ENCODE results near the gene NME3. TPM values are rescaled to one million over a fixed set of nuclear protein-coding genes. Genes with fewer than 3 reads are reported as not detected.
"Not testable (repeated sequence)": the region's sequence is repeated elsewhere in the genome, so short reads cannot be mapped to it uniquely, and the experiment has no call there.

NME3 gene
- total and polyA plus RNA-seq, 10 of the 15 experiments (the other 5 are each of a cell fraction or from before 2014, with no cell fraction given), result 0.61 to 55.5 (median 26.5) TPM

GRCh38 chr16:1800701-1801100, 29.4 kb upstream of the NME3 start:
- Histone ChIP-seq H4K20me1 (ENCODE audit: control insufficient read depth, insufficient read depth) (no peaks in the 10 kb centered on the region), H3K9ac (ENCODE audit: control insufficient read depth, insufficient read depth, low read length) (no peak overlapping the region), H3K79me2 (ENCODE audit: control insufficient read depth, insufficient read depth, low read length) (no peaks in the 10 kb centered on the region), H3K36me3 (ENCODE audit: control insufficient read depth in 2 of 2, insufficient read depth in 2 of 2, low read length in 1 of 2) (no peaks in the 10 kb centered on the region), H3K4me2 (ENCODE audit: control insufficient read depth, insufficient read depth) (no peak overlapping the region), H2AFZ (ENCODE audit: control insufficient read depth, low read depth, low read length) (no peak overlapping the region), H3K4me1 (ENCODE audit: control insufficient read depth, insufficient read depth, low read length) (no peaks in the 10 kb centered on the region), H3K27me3 (replicated peaks in 1 of 2; ENCODE audit: control insufficient read depth in 2 of 2, insufficient read depth in 2 of 2, low read length in 1 of 2) (no peaks in the 10 kb centered on the region), H3K27ac (ENCODE audit: control insufficient read depth, insufficient read depth) (no peak overlapping the region), H3K4me3 (no peak overlapping the region), H3K9me3 (replicated peaks; ENCODE audit: control insufficient read depth, insufficient read depth, low read length) (peaks cover 2% of the 10 kb centered on the region; the same call in 1 of the 3 replicates)
- intact Hi-C loops (cut with micrococcal nuclease; ENCODE audit: unreplicated experiment) (no loop called here), in situ Hi-C loops (cut with MboI) (no loop called here)
- 76% methylated on average over 10 of the region's 10 CpGs for WGBS (ENCODE audit: insufficient coverage, insufficient replicate concordance, low lambda C conversion rate, missing lambda C conversion rate)
- ChIA-PET SMC1A (ENCODE audit: uncharacterized antibody, unreplicated experiment) (no interaction called here), CTCF (no interaction called here), POLR2A (no interaction called here), RAD21 (ENCODE audit: unreplicated experiment) (no interaction called here)
- no peak for DNase-seq (ENCODE audit: low read depth, low spot score)
- no peak for ATAC-seq
- FAIRE-seq, result no peak
- TF ChIP-seq YBX1 (IDR thresholded peaks at IDR 0.05) (no peak), HSF1 (IDR thresholded peaks at IDR 0.05; ENCODE audit: low read depth, low read length) (no peak)
- BruUV-seq (replicated peaks), result no TSS peak

GRCh38 chr16:1799263-1799662, 27.9 kb upstream of the NME3 start:
- 71% methylated on average over 5 of the region's 5 CpGs for WGBS (ENCODE audit: insufficient coverage, insufficient replicate concordance, low lambda C conversion rate, missing lambda C conversion rate)
- H3K27me3 ChIP-seq (replicated peaks in 1 of 2; ENCODE audit: control insufficient read depth in 2 of 2, insufficient read depth in 2 of 2, low read length in 1 of 2); POLR2A ChIA-PET; H3K27ac ChIP-seq (ENCODE audit: control insufficient read depth, insufficient read depth); DNase-seq (ENCODE audit: low read depth, low spot score); H3K9ac ChIP-seq (ENCODE audit: control insufficient read depth, insufficient read depth, low read length); ATAC-seq; CTCF ChIA-PET; H3K79me2 ChIP-seq (ENCODE audit: control insufficient read depth, insufficient read depth, low read length); H3K9me3 ChIP-seq (replicated peaks; ENCODE audit: control insufficient read depth, insufficient read depth, low read length); intact Hi-C loops (cut with micrococcal nuclease; ENCODE audit: unreplicated experiment); BruUV-seq (replicated peaks); in situ Hi-C loops (cut with MboI); H2AFZ ChIP-seq (ENCODE audit: control insufficient read depth, low read depth, low read length); H4K20me1 ChIP-seq (ENCODE audit: control insufficient read depth, insufficient read depth); RAD21 ChIA-PET (ENCODE audit: unreplicated experiment); FAIRE-seq; H3K4me1 ChIP-seq (ENCODE audit: control insufficient read depth, insufficient read depth, low read length); H3K4me3 ChIP-seq; H3K36me3 ChIP-seq (ENCODE audit: control insufficient read depth in 2 of 2, insufficient read depth in 2 of 2, low read length in 1 of 2); SMC1A ChIA-PET (ENCODE audit: uncharacterized antibody, unreplicated experiment); H3K4me2 ChIP-seq (ENCODE audit: control insufficient read depth, insufficient read depth): not testable (repeated sequence)

All from GM12878 (cell line).